Tibial artery (tissue), 4 donors: ENCODE data around the gene OR5B2.
"Not testable (repeated sequence)": the region's sequence is repeated elsewhere in the genome, so short reads cannot be mapped to it uniquely, and the experiment has no call there.

Source experiments
- DNase-seq, 2 donors: peaks; one replicate each; pipeline ENCODE4 v3.0.0-alpha.2; 2019
- H3K27ac ChIP-seq, 2 donors: fragments of 200-600 bp; sonication (generic) in 1 of 2; 1 replicate in 1 of 2; 2 replicates in 1 of 2; pipeline ENCODE4 v1.5.1; 2018 to 2019; ENCODE audit warnings: mild to moderate bottlenecking in 1 of 2
- H3K27me3 ChIP-seq, 2 donors: fragments of 200-600 bp; sonication (generic) in 1 of 2; one replicate each; pipeline versions ENCODE4 v1.5.1 to v1.6.0; 2016 to 2019
- H3K36me3 ChIP-seq, 3 donors: fragments of 200-600 bp; sonication (generic) in 2 of 3; one replicate each; pipeline ENCODE4 v1.5.1; 2016 to 2019; ENCODE audit warnings: mild to moderate bottlenecking in 2 of 3
- H3K4me1 ChIP-seq, 4 donors: fragments of 200-600 bp; sonication (generic) in 2 of 4; 1 replicate in 3 of 4; 2 replicates in 1 of 4; pipeline ENCODE4 v1.5.1; 2016 to 2019
- H3K4me3 ChIP-seq, 2 donors: fragments of 200-600 bp; sonication (generic) in 1 of 2; 1 replicate in 1 of 2; 2 replicates in 1 of 2; pipeline ENCODE4 v1.5.1; 2018 to 2019; ENCODE audit warnings: mild to moderate bottlenecking in 2 of 2
- H3K9me3 ChIP-seq, 3 donors: fragments of 200-600 bp; sonication (generic) in 1 of 3; one replicate each; pipeline ENCODE4 v1.5.1; 2016 to 2019
- CTCF ChIP-seq, 2 experiments: fragments of 200-600 bp in 1 of 2; fragments of 450-650 bp in 1 of 2; IDR thresholded peaks; one replicate each; pipeline ENCODE4 v1.5.1; 2017 to 2019; ENCODE audit warnings: antibody characterized with exemption in 2 of 2, mild to moderate bottlenecking in 1 of 2, moderate library complexity in 1 of 2
- intact Hi-C: fragments of 100-400 bp; cut with DNase I; formaldehyde crosslinking; loops from one replicate; pipeline ENCODE4 v1.15.0; 2023; ENCODE audit warnings: low total_unique reads

The OR5B2 gene

GRCh38 chr11:58406774-58407173 is 21.1 kb downstream of the OR5B2 start, which contains the start of gene OR5B3:
TSS of gene OR5B3 (minus strand) at chr11:58406874. CDS start at chr11:58403409, 3,465 bp downstream.
- intact Hi-C loops: no loop called here
- Histone ChIP-seq H3K4me3 (no peak within 1 kb of the TSS), H3K4me1 (no peaks in the 10 kb centered on the region), H3K9me3 (peaks cover 0 to 14% (median 0%) of the 10 kb centered on the region in 3 donors), H3K27me3 (no peaks in the 10 kb centered on the region), H3K36me3 (no peaks in the 10 kb centered on the region), H3K27ac (no peak within 1 kb of the TSS)
- no peak for TF ChIP-seq CTCF (IDR thresholded peaks at IDR 0.05)
- no peak for DNase-seq

- H3K4me1 ChIP-seq, H3K27me3 ChIP-seq, H3K36me3 ChIP-seq, H3K9me3 ChIP-seq, DNase-seq, intact Hi-C loops, H3K4me3 ChIP-seq, H3K27ac ChIP-seq: not testable (repeated sequence)
These were observed 28.3 kb downstream of the OR5B2 start for GRCh38 chr11:58399622-58400021.

GRCh38 chr11:58395581-58395980 is 32.3 kb downstream of the OR5B2 start:
- no peaks in the 10 kb centered on the region for H3K4me1 ChIP-seq
- no peak for TF ChIP-seq CTCF (IDR thresholded peaks at IDR 0.05)
- no peaks in the 10 kb centered on the region for H3K9me3 ChIP-seq
- no peak overlapping the region for H3K4me3 ChIP-seq
- H3K27ac ChIP-seq: no peak overlapping the region
- H3K36me3 ChIP-seq: no peaks in the 10 kb centered on the region
- DNase-seq: no peak
- intact Hi-C loops: no loop called here
- no peaks in the 10 kb centered on the region for H3K27me3 ChIP-seq

DNA sequence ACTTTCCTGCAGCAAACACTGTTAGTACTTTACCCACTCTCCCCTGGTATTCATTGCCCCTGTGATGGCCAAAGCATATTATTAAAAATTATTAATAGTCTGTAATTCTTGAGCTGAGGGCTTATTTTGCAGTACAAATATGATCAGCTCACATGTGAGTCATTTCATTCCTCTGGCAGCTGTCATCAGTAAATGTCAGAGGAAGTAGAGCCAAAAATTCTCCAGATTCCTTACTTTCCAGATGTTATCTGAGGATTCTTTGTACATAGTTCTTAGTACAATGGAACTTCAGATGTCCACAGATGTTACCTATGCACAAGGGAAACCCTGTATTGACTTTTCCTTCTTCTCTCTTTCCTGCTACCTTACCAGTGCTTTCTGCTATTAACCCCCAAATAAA is 33.7 kb downstream of the OR5B2 start:
- Histone ChIP-seq H3K9me3 (no peaks in the 10 kb centered on the region), H3K4me1 (no peaks in the 10 kb centered on the region), H3K4me3 (no peak overlapping the region), H3K36me3 (no peaks in the 10 kb centered on the region), H3K27me3 (no peaks in the 10 kb centered on the region), H3K27ac (no peak overlapping the region)
- no peak for DNase-seq
- no peak for TF ChIP-seq CTCF (IDR thresholded peaks at IDR 0.05)
- intact Hi-C loops: no loop called here

DNA sequence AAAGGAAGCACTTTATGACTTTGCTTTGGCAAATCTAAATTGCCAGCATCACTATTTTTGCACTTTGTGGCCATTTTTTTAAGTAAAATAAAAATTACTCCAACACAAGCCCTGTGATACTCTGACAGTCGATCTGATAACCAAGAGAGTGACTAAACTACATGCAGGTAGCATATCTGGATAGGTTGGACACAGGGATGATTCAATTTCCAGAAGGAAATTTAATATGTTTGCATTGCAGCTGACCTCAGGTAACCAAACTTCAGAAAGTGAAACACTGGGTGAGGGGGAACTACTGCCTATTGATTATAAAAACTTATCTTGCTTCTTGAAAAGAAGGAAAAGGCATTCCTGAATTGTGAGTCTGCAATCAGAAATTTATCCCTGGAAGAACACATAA is 35.2 kb downstream of the OR5B2 start:
- Histone ChIP-seq H3K4me1 (no peaks in the 10 kb centered on the region), H3K27ac (no peak overlapping the region), H3K27me3 (no peaks in the 10 kb centered on the region), H3K4me3 (no peak overlapping the region), H3K9me3 (no peaks in the 10 kb centered on the region), H3K36me3 (no peaks in the 10 kb centered on the region)
- intact Hi-C loops: no loop called here
- DNase-seq: no peak
- TF ChIP-seq CTCF (IDR thresholded peaks at IDR 0.05): no peak

- Histone ChIP-seq H3K4me3 (no peak overlapping the region), H3K9me3 (no peaks in the 10 kb centered on the region), H3K4me1 (no peaks in the 10 kb centered on the region), H3K27me3 (no peaks in the 10 kb centered on the region), H3K27ac (no peak overlapping the region), H3K36me3 (no peaks in the 10 kb centered on the region)
- no peak for TF ChIP-seq CTCF (IDR thresholded peaks at IDR 0.05)
- intact Hi-C loops: no loop called here
- DNase-seq: no peak
These were observed 36.0 kb downstream of the OR5B2 start for GRCh38 chr11:58391879-58392278.
